ENCODE data around the gene NOL3.
"Not testable (repeated sequence)": the region's sequence is repeated elsewhere in the genome, so short reads cannot be mapped to it uniquely, and the experiment has no call there.

The NOL3 gene

DNA sequence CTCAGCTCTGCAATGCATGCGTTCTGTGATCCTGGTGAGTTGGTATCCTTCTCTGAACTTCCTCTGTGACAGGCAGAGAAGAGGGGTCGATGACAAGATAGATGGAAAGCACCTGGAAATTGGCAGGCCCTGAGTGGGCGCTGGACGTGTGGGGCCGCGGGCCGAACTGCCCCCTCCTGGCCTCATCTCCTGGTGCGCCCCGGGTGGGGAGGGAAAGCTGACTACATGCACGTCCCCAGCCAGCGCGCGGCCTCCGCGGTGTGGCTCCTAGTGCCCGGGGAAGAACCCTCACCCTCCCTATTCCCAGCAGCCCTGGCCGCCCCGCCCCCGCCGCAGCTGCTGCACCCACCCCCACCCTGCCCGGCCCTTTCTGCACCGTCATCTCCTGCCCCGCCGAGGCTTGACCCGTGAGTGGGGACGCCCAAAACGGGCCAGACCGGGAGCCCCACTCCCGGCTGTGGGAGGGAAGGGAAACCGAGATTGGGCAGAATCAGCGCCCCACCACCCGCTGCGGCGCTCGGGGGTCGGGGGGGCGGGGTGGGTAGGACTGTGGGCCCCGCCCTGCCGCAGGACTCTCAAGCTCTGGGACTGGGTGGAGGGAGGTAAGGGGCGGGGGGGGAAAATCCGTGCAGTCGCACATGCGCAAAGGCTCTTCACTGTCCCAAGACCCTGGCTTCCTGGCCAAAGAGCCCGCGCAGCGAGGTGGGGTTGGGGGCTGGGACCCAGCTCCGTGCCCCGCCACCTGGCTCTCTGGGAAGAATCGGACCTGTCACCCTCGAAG, at the start of gene NOL3:
TSS of gene NOL3 (plus strand) at position 371 of the 781 bp plus-strand sequence.
- peak; percentile 70 for DNase-seq (ENCODE audit: low spot score)

- not testable (repeated sequence) for DNase-seq (ENCODE audit: low spot score)
Measured at GRCh38 chr16:67122799-67123198, 47.5 kb upstream of the NOL3 start.

DNA sequence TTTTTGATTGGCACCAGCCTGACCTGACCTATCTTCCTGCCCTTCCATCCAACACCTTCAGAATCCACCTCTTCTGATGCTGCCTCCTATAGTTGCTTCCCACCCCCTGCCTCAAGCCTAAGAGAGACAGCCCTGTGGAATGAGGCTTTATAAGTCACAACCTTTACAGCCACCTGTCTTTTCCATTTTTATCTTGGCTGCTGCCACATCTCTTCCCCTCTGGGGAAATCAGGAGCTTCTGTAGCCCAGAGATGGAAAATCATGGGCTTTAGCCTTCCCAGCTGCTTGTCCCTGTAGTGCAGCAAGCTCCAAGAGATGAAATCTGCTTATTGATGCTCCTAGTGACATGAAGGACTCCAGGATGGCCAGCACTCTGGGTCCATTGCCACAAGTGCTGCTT, 41.9 kb upstream of the NOL3 start:
- no peak for DNase-seq (ENCODE audit: low spot score)

DNA sequence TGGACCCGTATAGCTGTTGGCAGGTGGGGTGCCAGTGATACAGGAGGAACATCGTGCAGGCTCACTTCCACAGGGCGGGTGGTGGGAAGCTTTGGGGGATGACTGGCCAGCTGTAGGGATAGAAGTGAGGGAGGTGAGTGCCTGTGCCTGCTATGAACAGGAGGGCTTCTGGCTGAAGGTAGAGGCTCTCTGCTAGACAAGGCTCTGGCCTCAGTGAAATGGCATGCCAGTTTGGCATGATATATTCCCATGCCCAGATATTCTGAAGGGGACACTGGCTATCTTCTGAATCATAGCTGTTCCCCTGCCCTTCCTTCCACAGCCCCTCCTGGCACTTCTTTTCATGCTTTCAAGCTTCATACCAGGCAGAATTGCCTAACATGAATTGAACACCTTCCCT, 41.5 kb upstream of the NOL3 start:
- no peak for DNase-seq (ENCODE audit: low spot score)

GRCh38 chr16:67129422-67129821, 40.9 kb upstream of the NOL3 start:
- DNase-seq (ENCODE audit: low spot score) = no peak

DNA sequence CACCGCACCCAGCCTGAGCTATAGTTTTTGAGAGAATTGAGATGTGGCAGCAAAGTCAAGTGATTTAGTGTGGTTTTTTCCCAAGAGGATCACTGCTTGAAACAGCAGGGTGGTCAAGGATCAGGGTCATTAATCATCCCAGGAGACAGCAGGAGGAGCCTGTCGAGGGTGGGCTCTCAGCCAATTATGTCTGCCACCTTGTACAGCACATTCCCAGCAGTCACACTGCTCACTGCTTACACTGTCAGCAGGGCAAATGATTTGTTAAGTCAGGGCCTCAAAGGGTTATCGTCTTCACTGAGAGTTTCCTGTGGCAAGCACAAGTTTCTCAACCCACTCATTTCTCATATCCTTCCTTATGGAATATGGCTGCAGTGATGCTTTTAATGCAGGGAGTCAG, 32.7 kb upstream of the NOL3 start:
- no peak for DNase-seq (ENCODE audit: low spot score)

GRCh38 chr16:67141391-67141790, 28.9 kb upstream of the NOL3 start:
- no peak for DNase-seq (ENCODE audit: low spot score)

GRCh38 chr16:67142342-67142741, 28.0 kb upstream of the NOL3 start:
- no peak for DNase-seq (ENCODE audit: low spot score)

GRCh38 chr16:67144943-67145342, 25.4 kb upstream of the NOL3 start:
- DNase-seq (ENCODE audit: low spot score) = no peak

- DNase-seq (ENCODE audit: low spot score) = no peak
Measured at GRCh38 chr16:67145746-67146145, 24.6 kb upstream of the NOL3 start.

GRCh38 chr16:67146523-67147357, 23.6 kb upstream of the NOL3 start:
- no peak for DNase-seq (ENCODE audit: low spot score)

GRCh38 chr16:67147437-67148140, 22.7 kb upstream of the NOL3 start:
- DNase-seq (ENCODE audit: low spot score) = no peak

DNA sequence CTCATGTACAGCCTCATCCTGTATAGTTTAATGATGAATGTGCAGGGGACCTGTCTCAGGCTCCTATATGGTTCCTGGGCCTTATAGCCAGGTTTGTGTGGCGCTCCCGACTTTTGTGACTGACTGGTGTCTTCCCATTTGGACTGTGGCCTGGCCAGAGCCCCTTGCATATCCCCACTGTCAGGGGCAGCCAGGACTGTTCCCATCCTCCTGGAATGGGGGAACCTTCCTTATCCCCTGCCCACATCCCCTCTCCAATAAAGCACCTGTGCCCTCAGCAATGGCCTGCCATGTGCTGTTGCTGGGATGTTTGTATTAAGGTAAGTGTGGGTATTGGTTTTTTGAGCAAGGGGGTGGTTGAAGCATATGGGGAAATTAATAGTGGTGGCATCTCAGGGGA, 22.1 kb upstream of the NOL3 start:
- DNase-seq (ENCODE audit: low spot score) = no peak

GRCh38 chr16:67148656-67149275, 21.6 kb upstream of the NOL3 start:
- no peak for DNase-seq (ENCODE audit: low spot score)

DNA sequence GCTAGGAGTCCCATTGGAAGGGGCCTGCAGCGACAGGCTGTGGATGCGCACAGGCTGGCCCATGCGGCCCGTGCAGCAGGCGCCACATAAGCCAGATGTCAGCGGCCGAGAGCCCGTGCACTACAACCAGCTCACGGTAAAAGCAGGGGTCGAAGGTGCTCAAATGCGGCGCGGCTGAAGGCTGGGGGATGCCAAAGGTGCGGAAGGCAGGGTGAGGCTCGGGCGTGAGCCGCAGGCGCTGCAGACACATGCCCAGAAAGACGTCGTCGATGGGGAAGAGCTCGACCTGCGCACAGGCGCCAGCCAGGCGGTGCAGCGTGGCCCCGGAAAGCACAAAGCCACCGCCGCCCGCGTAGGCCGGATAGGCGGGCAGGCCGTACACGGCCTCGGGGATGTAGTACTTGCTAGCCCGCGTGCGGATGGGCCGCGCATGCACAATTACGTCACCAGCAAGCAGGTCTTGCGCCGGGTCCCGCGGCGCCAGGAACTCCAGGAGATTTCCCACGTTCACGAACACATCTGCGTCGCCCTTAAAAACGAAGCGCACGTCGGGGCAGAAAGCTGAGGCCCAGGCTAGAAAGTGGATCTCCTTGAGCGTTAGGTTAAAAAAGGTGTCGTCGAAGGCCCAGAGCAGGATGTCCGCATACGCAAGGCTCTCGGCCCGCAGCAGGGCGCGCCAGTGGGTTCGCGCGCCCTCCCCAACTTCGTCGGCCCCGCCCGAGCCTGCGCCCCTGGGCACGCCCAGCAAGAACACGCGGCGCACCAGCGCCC, 20.9 kb upstream of the NOL3 start:
- DNase-seq (ENCODE audit: low spot score) = no peak

DNA sequence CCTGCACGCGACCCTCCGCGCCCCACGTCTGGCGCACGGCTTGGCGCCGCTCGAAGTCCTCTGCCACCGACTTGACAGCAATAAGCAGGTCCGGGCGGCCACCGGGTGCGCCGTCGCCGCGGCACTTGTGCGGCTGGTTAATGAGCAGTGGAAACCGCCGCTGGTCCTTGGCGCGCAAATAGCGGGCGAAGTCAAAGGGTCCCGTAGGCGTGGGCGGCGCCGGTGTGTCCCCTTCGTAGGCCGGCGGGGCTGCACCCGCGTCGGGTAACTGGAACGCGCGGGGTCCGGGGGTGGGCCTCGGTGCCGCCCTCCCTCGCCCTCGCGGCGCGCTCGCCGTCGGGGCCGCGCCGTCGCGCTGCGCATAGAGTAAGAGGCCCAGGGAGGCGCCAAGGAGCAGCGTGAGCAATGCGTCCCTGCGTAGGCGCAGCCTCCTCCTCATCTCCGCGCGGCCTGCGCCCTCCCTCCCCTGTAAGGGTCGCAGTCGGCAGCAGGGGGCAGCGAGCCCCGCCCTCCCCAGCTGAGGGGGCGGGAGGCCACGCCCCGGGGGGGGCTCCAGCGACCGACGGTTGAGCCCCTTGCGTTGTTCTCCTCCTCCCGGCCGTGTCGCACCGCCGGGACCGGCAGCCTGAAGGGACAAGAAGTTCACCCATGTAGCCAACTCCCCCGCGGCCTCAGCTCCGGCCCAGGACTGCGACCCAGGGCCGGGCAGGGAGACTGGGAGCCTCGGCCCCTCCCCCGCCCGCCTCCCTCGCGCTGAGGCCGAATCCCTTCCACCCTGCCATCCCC, 20.1 kb upstream of the NOL3 start:
- DNase-seq (ENCODE audit: low spot score) = no peak

DNA sequence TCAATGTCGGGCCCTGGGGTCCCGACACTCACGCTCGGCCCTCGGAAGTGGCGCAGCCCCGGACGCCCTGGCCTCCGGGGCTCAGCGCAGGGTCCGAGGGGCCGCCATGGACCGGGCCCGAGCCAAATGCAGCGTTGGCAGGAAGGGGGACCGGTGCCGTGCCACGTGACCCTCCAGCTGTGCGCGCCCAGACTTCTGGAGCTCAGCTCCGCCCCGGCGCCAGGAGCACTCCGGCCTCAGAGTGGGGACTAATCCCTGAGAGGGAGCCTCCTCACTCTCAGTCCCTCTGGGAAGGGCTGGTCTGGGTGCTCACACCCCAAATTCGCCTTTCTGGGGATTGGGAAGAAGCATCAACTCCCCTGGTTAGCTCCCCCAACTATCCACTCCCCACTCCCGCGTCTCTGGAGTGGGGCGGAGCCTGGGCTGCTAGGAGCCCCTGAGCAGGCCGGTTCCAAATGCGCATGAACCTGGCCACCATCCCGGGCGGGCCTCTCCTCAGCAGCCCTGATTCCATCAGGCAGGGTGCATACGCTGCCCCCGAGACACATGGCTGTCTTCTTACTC, 19.4 kb upstream of the NOL3 start, which contains the start of gene B3GNT9:
TSS of gene B3GNT9 (minus strand) at position 166 of the 564 bp plus-strand sequence. CDS start 513 bp downstream, outside the sequence.
- no peak for DNase-seq (ENCODE audit: low spot score)

- DNase-seq (ENCODE audit: low spot score) = no peak
Measured at GRCh38 chr16:67151431-67152097, 18.8 kb upstream of the NOL3 start.

DNA sequence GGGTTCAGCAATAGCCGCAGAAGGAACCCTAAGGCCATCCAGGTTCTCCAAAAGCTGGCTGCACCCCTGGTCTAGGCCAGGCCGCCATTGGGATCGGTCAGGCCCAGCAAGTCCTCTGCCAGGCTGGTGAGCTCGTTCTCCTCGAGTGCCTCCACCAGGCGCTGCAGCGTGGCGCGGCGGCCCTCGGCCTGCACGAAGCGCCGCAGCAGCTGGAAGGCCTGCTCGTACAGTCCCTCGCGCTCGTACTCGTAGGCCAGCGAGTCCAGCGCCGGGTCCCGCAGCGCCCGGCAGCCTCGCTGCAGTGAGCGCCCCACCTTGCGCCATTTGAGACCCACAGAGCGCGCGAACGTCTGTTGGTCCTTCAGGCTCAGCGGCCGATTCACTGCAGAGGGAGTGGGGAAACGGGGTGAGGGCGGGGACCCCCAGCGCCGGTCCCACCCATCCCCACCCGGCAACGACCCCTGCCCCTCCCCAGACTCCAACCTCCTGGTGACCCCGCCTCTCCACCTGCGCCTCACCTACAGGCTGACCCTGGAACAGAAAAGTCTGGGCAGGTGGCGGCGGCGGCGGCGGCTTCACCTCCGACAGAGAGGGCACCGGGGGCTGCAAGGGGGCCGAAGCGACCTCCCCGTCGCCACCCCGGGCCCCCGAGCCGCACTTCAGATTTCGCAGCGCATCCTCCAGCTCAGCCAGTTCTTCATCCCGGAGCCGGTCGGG, 15.6 kb upstream of the NOL3 start:
- no peak for DNase-seq (ENCODE audit: low spot score)

All from COLO829 (cell line).